GM21390 (cell line): ENCODE data around the gene ACSBG1.
"Not testable (repeated sequence)": the region's sequence is repeated elsewhere in the genome, so short reads cannot be mapped to it uniquely, and the experiment has no call there.

Experiments
- ATAC-seq: cut with Tn5 transposase; IDR thresholded peaks from one replicate; pipeline ENCODE4 v1.9.1; 2021; ENCODE audit not compliant: unreplicated experiment

Gene ACSBG1

DNA sequence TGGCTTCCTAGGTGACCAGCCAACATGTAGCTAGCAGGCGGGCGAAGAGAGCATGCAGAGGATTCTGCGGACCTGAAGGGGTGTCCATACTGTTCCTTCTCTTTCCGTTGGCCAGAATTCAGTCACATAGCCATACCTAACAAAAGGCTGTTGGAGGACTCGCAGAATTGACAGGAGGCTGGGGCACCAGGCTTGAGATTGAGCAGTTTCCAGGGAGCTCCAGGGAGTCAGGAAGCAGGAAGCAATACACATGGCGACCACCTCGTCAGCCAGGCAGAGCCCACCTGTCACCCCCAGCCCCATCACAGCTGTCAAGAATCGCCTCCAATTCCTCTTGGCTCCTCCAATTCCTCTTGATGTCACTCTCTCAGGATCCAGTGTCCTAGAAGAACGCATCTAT lies 16.8 kb upstream of the ACSBG1 start:
- no peak for ATAC-seq

- no peak for ATAC-seq
Observed at GRCh38 chr15:78249131-78249530, 14.8 kb upstream of the ACSBG1 start.

- ATAC-seq, result no peak
Observed at GRCh38 chr15:78247911-78248310, 13.5 kb upstream of the ACSBG1 start.

DNA sequence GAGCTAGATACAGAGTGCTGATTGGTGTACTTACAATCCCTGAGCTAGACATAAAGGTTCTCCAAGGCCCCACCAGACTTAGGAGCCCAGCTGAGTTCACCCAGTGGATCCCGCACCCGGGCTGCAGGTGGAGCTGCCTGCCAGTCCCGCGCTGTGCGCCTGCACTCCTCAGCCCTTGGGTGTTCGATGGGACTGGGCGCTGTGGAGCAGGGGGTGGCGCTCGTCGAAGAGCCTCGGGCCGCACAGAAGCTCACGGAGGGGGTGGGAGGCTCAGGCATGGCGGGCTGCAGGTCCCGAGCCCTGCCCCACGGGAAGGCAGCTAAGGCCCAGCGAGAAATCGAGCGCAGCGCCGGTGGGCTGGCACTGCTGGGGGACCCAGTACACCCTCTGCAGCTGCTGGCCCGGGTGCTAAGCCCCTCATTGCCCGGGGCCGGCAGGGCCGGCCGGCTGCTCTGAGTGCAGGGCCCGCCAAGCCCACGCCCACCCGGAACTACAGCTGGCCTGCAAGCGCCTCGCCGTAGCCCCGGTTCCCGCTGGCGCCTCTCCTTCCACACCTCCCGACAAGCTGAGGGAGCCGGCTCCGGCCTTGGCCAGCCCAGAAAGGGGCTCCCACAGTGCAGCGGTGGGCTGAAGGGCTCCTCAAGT lies 11.7 kb upstream of the ACSBG1 start:
- ATAC-seq, result not testable (repeated sequence)

DNA sequence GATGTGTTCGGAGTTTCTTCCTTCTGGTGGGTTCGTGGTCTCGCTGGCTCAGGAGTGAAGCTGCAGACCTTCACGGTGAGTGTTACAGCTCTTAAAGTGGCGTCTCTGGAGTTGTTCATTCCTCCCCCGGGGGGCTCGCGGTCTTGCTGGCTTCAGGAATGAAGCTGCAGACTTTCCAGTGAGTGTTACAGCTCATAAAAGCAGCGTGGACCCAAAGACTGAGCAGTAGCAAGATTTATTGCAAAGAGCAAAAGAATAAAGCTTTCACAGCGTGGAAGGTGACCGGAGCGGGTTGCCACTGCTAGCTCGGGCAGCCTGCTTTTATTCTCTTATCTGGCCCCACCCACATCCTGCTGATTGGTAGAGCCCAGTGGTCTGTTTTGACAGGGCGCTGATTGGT lies 11.0 kb upstream of the ACSBG1 start:
- ATAC-seq, result not testable (repeated sequence)

GRCh38 chr15:78244893-78245292 lies 10.5 kb upstream of the ACSBG1 start:
- ATAC-seq, result no peak

GRCh38 chr15:78244101-78244500 lies 9.7 kb upstream of the ACSBG1 start:
- ATAC-seq, result no peak

DNA sequence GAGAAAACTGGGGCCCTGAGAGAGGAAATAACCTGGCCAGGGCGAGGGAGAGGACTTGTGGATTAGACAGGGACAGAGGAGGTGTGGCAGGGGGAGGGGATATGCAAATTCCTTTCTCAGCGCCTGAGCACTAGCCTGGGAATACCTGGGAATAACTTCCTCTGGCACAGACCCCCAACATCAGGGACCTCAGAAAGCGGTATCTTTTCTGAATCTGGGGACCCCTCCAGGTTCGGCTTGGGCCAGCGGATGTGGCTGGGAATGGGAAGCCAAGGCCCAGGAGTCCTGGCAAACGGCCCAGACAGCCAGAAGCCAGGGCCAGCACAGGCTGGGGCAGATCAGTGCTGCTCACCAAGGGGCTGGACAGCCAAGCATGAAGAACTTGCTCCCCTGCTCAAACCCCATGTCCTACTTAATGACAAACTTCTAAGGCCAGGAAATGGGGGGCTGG lies 9.2 kb upstream of the ACSBG1 start:
- ATAC-seq, result no peak

- ATAC-seq, result no peak
Observed at GRCh38 chr15:78243058-78243457, 8.7 kb upstream of the ACSBG1 start.

GRCh38 chr15:78242128-78242527 lies 7.8 kb upstream of the ACSBG1 start:
- no peak for ATAC-seq

DNA sequence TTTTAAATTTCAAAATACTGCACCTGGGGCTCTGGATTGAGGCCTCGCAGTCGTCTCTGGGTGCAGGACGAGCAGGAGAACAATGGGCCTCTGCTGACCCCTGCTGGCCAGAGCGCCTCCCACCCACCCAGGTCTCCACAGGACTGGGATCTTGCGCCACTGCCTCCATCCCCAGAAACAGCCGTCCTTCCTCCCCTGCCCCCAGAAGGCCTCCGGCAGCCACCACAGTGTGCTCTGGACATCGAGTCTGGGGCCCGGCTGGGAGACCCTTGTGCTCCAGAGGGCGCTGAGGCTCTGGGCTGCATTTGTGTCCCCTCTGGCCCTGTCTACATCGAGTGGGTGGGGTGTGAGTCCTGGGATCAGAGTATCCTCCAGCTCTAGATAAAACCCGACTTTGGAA lies 6.7 kb upstream of the ACSBG1 start:
- no peak for ATAC-seq

DNA sequence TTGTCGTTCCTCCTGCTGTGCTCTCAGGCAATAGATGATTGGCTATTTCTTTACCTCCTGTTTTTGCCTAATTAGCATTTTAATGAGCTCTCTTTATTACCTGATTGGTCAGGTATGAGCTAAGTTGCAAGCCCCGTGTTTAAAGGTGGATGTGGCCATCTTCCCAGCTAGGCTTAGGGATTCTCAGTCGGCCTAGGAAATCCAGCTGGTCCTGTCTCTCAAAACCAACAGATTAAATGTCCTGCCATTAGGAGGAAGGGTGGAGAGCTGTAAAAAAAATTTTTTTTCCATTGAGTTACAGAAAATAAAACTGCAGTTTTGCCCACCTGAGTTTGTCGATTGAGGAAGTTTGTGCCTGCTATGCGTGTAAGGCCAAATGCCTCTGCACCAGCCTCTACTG lies 5.4 kb upstream of the ACSBG1 start:
- no peak for ATAC-seq

DNA sequence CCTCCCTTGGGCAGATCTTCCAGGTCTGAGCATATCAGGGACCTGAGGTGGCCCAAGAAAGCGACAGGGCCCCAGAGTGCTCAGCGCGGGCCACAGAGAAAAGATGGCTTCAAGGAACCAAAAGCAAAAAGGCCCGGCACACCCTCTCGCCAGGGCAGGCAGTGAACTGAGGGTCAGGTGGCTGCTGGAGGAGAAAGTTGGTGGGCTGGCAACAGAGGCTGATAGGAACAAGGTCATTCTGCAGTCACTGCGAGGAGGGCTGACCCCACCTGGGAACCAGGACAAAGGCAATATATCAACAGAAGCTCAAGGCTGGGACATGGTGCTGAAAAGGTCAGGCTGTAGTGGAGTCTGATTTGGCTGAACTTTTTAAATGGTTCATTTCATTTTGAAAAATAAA lies 2.8 kb upstream of the ACSBG1 start:
- no peak for ATAC-seq

GRCh38 chr15:78236491-78236890 lies 2.1 kb upstream of the ACSBG1 start:
- no peak for ATAC-seq

DNA sequence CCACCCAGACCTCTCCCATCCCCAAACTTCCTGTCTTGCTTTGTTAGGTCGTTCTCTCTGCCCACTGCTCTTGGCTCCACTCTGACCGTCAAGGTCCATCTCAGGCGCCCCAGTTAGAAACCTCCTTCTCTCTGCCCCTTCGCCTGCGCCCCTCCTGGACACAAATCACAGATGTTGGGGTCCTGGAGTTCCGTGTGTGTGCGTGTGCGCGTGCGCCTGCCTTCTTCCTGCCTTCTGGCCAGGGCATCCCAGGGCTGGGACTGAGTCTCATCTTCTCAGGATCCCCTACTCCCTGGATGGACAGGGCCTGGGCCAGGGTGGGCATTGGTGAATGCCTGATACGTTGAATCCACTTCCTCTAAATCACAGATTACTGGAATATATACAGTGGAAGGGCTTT lies 869 bp downstream of the ACSBG1 start:
- no peak for ATAC-seq

- no peak for ATAC-seq
Observed at GRCh38 chr15:78232951-78233350, 1.4 kb downstream of the ACSBG1 start.

DNA sequence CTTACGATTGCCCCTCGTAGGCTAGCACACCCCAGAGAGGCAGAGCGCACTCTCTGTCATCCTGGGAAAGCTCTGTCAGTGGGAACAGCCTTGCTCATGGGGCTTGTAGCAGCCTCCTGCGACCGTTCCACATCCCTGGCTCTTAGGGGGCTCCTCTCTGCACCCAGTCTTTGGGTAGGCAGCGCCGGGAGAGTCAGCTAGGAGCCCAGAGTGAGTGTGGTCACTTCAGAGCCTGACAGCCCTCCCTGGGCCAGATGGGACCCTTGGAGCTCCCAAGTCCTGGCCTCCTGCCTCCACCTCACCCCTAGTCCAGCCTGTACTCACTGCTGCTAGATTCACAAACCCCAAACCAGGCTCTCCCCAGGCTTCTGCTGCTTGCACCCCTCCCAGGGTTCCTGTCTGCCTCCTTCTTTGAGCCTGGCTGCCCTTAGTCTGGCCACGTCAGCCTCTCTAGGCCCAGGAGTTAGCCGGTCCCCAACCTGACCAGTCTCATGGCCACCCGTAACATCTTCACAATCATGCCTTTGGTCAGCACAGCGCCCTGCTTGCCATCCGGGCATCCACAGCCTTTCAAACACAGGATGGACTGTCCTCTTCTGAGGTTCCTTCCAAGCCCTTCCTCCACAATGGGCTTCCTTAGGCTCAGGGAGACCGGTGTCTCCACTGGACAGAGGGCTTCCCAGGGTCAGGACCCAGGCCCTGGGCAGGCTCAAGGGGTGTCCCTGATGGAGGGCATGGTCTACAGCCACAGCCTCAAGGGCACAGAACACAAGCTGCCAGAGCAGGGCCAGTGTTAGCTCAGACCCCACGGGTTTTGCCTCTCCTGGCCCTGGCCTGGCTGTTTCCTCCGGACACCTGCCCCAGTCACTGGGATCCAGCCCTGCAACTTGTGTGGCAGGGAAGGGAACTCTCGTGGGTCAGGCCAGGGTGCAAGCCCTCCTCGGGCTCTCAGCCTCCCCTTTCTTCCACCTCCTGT lies 4.6 kb downstream of the ACSBG1 start:
- no peak for ATAC-seq

- ATAC-seq, result no peak
Observed at GRCh38 chr15:78228356-78228996, 5.9 kb downstream of the ACSBG1 start.

- peak; percentile 54 for ATAC-seq
Observed at GRCh38 chr15:78225783-78226541, 8.4 kb downstream of the ACSBG1 start.

GRCh38 chr15:78224023-78224411 lies 10.3 kb downstream of the ACSBG1 start:
- ATAC-seq, result no peak

GRCh38 chr15:78223396-78224022 lies 10.9 kb downstream of the ACSBG1 start:
- ATAC-seq, result no peak
